ENCODE data around the gene RPP21. TPM values are rescaled to one million over a fixed set of nuclear protein-coding genes. Genes with fewer than 3 reads are reported as not detected.

Gene RPP21
- polyA plus RNA-seq, 2 donors, result 123 to 172 TPM

Other genes with a start within 250 kb of the RPP21 start
- gene TRIM31, start 232.1 kb upstream of the RPP21 start, polyA plus RNA-seq, result under 1 TPM; 0.11 to 0.22 TPM
- under 1 TPM in 1 of 2 donors, not detected in 1; 0.02 TPM for gene TRIM40, start 209.0 kb upstream of the RPP21 start, polyA plus RNA-seq
- not detected for gene TRIM10, start 183.9 kb upstream of the RPP21 start, polyA plus RNA-seq
- gene TRIM15, start 181.6 kb upstream of the RPP21 start, polyA plus RNA-seq, result not detected
- gene TRIM26, start 131.8 kb upstream of the RPP21 start, polyA plus RNA-seq, result 10 to 100 TPM; 33.3 to 40.2 TPM
- 10 to 100 TPM; 11.9 to 12.1 TPM for gene TRIM39, start 18.2 kb upstream of the RPP21 start, polyA plus RNA-seq
- 100 to 1,000 TPM; 162 to 196 TPM for gene HLA-E, start 144.4 kb downstream of the RPP21 start, polyA plus RNA-seq
- 10 to 100 TPM; 27.9 to 29.0 TPM for gene GNL1, start 211.3 kb downstream of the RPP21 start, polyA plus RNA-seq
- 1 to 10 TPM; 3.7 to 4.8 TPM for gene PRR3, start 212.1 kb downstream of the RPP21 start, polyA plus RNA-seq
- gene ABCF1, start 226.3 kb downstream of the RPP21 start, polyA plus RNA-seq, result 10 to 100 TPM; 17.7 to 23.8 TPM

Data from esophagus (tissue), 2 donors.